NB4 (cell line): ENCODE measurements around the gene SNRPD2.

Experiments
- CTCF ChIP-seq: IDR thresholded peaks from one replicate; pipeline ENCODE4 v1.5.1; 2012; ENCODE audit warnings: low read depth, low read length
- MAX ChIP-seq: IDR thresholded peaks from 2 replicates; pipeline ENCODE4 v1.6.1; 2011; ENCODE audit warnings: low read depth, low read length

- no peak for TF ChIP-seq MAX
- TF ChIP-seq CTCF = no peak
Measured at GRCh38 chr19:45646345-45646698, 45.4 kb downstream of the SNRPD2 start.
